HepG2 (cell line): Measurements from ENCODE around the gene ZDHHC14. TPM values are rescaled to one million over a fixed set of nuclear protein-coding genes. Genes with fewer than 3 reads are reported as not detected.

ENCODE experiments used
- GATA4 ChIP-seq: sonication (generic); IDR thresholded peaks from 2 replicates; pipeline ENCODE4 v1.6.1; 2016; ENCODE audit warnings: antibody characterized with exemption, low read depth, borderline replicate concordance
- KLF16 ChIP-seq, 2 experiments: sonication (generic) in 1 of 2; formaldehyde crosslinking in 1 of 2; IDR thresholded peaks; 2 replicates each; pipeline versions ENCODE4 v1.6.1 to v1.8.0; 2016 to 2023; ENCODE audit warnings: missing genetic modification reagents in 2 of 2, missing compliant biosample characterization in 1 of 2
- MEF2D ChIP-seq: sonication (generic); formaldehyde crosslinking; IDR thresholded peaks from 2 replicates; pipeline ENCODE4 v1.5.1; 2020; ENCODE audit warnings: mild to moderate bottlenecking, missing genetic modification reagents
- MIER2 ChIP-seq: IDR thresholded peaks from 2 replicates; pipeline ENCODE4 v1.6.1; 2016; ENCODE audit warnings: missing biosample characterization, missing genetic modification reagents
- NR2F6 ChIP-seq, 2 experiments: IDR thresholded peaks; 2 replicates each; pipeline ENCODE4 v1.6.1; 2016; ENCODE audit warnings: antibody characterized with exemption in 1 of 2, mild to moderate bottlenecking in 1 of 2
- RXRB ChIP-seq: IDR thresholded peaks from 2 replicates; pipeline ENCODE4 v1.6.1; 2016; ENCODE audit warnings: borderline replicate concordance, missing genetic modification reagents, missing compliant biosample characterization
- SNAI1 ChIP-seq: sonication (generic); formaldehyde crosslinking; IDR thresholded peaks from 2 replicates; pipeline ENCODE4 v1.5.0; 2020; ENCODE audit warnings: mild to moderate bottlenecking, missing genetic modification reagents, borderline replicate concordance
- SPEN ChIP-seq: sonication (generic); formaldehyde crosslinking; IDR thresholded peaks from 2 replicates; pipeline ENCODE4 v1.5.1; 2020; ENCODE audit warnings: low read depth, mild to moderate bottlenecking, missing genetic modification reagents
- ZBTB37 ChIP-seq: sonication (generic); formaldehyde crosslinking; IDR thresholded peaks from 2 replicates; pipeline ENCODE4 v1.4.0; 2020; ENCODE audit warnings: mild to moderate bottlenecking, missing genetic modification reagents
- ZBTB7B ChIP-seq: sonication (generic); formaldehyde crosslinking; IDR thresholded peaks from 2 replicates; pipeline ENCODE4 v1.4.0; 2020; ENCODE audit warnings: missing genetic modification reagents
- ZIK1 ChIP-seq: sonication (generic); formaldehyde crosslinking; IDR thresholded peaks from 2 replicates; pipeline ENCODE4 v1.5.0; 2020; ENCODE audit warnings: mild to moderate bottlenecking, low read depth, missing genetic modification reagents, borderline replicate concordance
- ZNF280B ChIP-seq: sonication (generic); formaldehyde crosslinking; IDR thresholded peaks from 2 replicates; pipeline ENCODE4 v1.5.0; 2020; ENCODE audit warnings: missing genetic modification reagents, mild to moderate bottlenecking, borderline replicate concordance
- ZNF547 ChIP-seq: sonication (generic); formaldehyde crosslinking; IDR thresholded peaks from 2 replicates; pipeline ENCODE4 v1.5.1; 2020; ENCODE audit warnings: mild to moderate bottlenecking, missing genetic modification reagents
- ZNF619 ChIP-seq: sonication (generic); formaldehyde crosslinking; IDR thresholded peaks from 2 replicates; pipeline ENCODE4 v1.4.0; 2020; ENCODE audit warnings: mild to moderate bottlenecking, missing genetic modification reagents
- ZNF670 ChIP-seq: sonication (generic); formaldehyde crosslinking; IDR thresholded peaks from 2 replicates; pipeline ENCODE4 v1.8.0; 2022; ENCODE audit warnings: mild to moderate bottlenecking, missing genetic modification reagents, borderline replicate concordance
- ZSCAN9 ChIP-seq: IDR thresholded peaks from 2 replicates; pipeline ENCODE4 v1.6.1; 2016; ENCODE audit warnings: borderline replicate concordance
- ZUFSP ChIP-seq: sonication (generic); formaldehyde crosslinking; IDR thresholded peaks from 2 replicates; pipeline ENCODE4 v1.9.0; 2021; ENCODE audit warnings: missing genetic modification reagents, mild to moderate bottlenecking, borderline replicate concordance
- polyA plus RNA-seq, 8 experiments: library from polyadenylated mRNA; depleted of rRNA in 3 of 8; stranded (reverse) in 7 of 8; unstranded in 1 of 8; fragments of >200 nt; fragmentation: Illumina TruSeq in 4 of 8; extraction: Trizol in 4 of 8; gene quantifications; 2 replicates each; pipeline versions ENCODE4 v1.2.1 to v1.2.3, GENCODE V29; 2011 to 2016; ENCODE audit warnings: low read depth in 4 of 8, missing spikeins in 1 of 8, mixed read lengths in 1 of 8; ENCODE audit not compliant: insufficient read depth in 1 of 8
- total RNA-seq, 5 experiments: library from RNA; depleted of rRNA; stranded (reverse); fragments of >200 nt; fragmentation: Illumina TruSeq; extraction: Trizol; gene quantifications; 2 replicates each; pipeline ENCODE4 v1.2.3, GENCODE V29; 2016; ENCODE audit warnings: low read depth in 1 of 5
- TF ChIP-seq, protein P1 (sequence below): IDR thresholded peaks from 2 replicates; pipeline ENCODE4 v1.6.1; 2016
- TF ChIP-seq, protein P2 (sequence below): sonication (generic); formaldehyde crosslinking; IDR thresholded peaks from 2 replicates; pipeline ENCODE4 v1.4.0; 2020; ENCODE audit warnings: missing genetic modification reagents

The ZDHHC14 gene
- total and polyA plus RNA-seq, 2 of the 13 experiments (the other 11 are each of a cell fraction or from before 2014, with no cell fraction given) = 3.7 to 9.5 TPM

GRCh38 chr6:157517601-157518359 lies 136.8 kb downstream of the ZDHHC14 start (continued):
- TF ChIP-seq, protein P1, sequence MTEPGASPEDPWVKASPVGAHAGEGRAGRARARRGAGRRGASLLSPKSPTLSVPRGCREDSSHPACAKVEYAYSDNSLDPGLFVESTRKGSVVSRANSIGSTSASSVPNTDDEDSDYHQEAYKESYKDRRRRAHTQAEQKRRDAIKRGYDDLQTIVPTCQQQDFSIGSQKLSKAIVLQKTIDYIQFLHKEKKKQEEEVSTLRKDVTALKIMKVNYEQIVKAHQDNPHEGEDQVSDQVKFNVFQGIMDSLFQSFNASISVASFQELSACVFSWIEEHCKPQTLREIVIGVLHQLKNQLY (CRISPR knock-in tag) = peak; percentile 79
- TF ChIP-seq MIER2 (CRISPR knock-in tag) (0 out of 2 replicates have a peak, but pooled peaks have one; percentile 52), ZNF670 (CRISPR knock-in tag) (peak; percentile 35; the same call in 1 of the 2 replicates), ZUFSP (no peak), GATA4 (peak; percentile 45; the same call in 1 of the 2 replicates), MEF2D (CRISPR knock-in tag) (peak; percentile 73; the same call in 1 of the 2 replicates), ZIK1 (CRISPR knock-in tag) (no peak), NR2F6 (IDR thresholded peaks at IDR 0.05) (peak; percentile 36; the same call in 1 of the 2 replicates), NR2F6 (CRISPR knock-in tag; IDR thresholded peaks at IDR 0.05) (peak; percentile 70; the same call in 1 of the 2 replicates), ZSCAN9 (CRISPR knock-in tag) (no peak), ZNF280B (CRISPR knock-in tag) (0 out of 2 replicates have a peak, but pooled peaks have one; percentile 30), RXRB (CRISPR knock-in tag) (peak; percentile 77), SNAI1 (CRISPR knock-in tag) (0 out of 2 replicates have a peak, but pooled peaks have one; percentile 47), ZBTB7B (CRISPR knock-in tag) (peak; percentile 91), ZNF547 (peak; percentile 67; the same call in 1 of the 2 replicates), KLF16 (CRISPR knock-in tag; IDR thresholded peaks at IDR 0.05) (0 out of 4 replicates have a peak, but pooled peaks of 1 of the 2 experiments have one; percentile 13), ZNF619 (CRISPR knock-in tag) (no peak), ZBTB37 (0 out of 2 replicates have a peak, but pooled peaks have one; percentile 51), SPEN (peak; percentile 74; the same call in 1 of the 2 replicates)
- TF ChIP-seq, protein P2, sequence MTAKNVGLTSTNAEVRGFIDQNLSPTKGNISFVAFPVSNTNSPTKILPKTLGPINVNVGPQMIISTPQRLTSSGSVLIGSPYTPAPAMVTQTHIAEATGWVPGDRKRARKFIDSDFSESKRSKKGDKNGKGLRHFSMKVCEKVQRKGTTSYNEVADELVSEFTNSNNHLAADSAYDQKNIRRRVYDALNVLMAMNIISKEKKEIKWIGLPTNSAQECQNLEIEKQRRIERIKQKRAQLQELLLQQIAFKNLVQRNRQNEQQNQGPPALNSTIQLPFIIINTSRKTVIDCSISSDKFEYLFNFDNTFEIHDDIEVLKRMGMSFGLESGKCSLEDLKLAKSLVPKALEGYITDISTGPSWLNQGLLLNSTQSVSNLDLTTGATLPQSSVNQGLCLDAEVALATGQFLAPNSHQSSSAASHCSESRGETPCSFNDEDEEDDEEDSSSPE = no peak
